Activated CD4-positive, CD25-positive, alpha-beta regulatory T cell treated with anti-CD3 and anti-CD28 coated beads, Interleukin-2, amount 50 U/mL, for 72 hours (primary cell): ENCODE results near the gene IRX3.

ENCODE experiments used
- DNase-seq: peaks from one replicate; pipeline ENCODE4 v3.0.0; 2021

The IRX3 gene

GRCh38 chr16:54290833-54291655, 4.5 kb upstream of the IRX3 start:
- DNase-seq = no peak

- DNase-seq = no peak
These were observed 3.6 kb upstream of the IRX3 start for GRCh38 chr16:54289945-54290832.

DNA sequence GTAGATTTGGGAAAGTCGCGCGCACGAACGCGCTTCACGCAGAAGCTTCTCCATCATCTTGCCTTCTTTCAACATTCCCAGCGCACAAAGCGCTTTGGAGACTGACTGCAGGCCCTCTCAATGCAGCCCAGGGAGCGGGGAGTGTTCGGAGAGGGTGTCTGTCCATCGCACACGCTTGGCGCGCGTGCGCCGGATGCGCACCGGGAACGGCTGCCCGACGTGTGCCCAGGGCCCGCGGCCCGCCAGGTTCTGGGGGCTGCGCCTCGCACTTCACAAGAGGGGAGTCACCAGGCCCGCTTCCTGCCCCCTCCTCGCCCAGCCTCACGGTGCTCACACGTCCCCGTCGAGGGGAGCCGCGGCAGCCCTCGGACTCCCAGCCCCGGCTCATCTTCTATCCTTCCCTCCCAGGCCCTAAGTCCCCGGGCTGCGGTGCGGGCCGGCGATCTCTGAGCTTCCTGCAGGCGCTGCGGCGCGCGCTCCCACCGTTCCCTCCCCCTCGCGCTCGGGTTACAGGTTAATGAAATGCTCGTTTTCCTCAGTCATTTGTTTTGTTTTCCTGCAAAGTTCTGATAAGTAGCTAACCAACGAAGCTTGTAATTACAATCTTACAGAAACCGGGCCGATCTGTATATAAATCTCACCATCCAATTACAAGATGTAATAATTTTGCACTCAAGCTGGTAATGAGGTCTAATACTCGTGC, 2.8 kb upstream of the IRX3 start:
- DNase-seq = no peak

DNA sequence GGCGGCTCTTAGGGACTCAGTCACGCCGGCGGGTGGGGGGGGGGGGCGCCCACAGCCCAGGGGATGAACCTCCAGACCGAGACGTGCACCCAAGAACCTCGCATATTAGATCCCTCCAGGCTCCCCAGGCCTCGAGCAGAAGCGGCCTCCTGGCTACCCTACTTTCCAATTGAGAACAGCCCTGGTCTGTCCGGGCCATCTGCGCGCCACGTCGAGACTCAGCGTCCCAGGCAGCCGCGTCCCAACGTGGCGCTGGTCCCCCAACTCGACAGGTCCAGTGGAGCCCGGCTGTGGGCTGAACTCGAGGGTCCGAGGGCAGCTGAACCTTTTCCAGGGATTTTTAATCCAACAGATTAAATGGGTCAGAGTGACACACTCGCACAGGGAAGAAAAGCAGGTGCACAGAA, 2.3 kb upstream of the IRX3 start:
- DNase-seq = no peak

- no peak for DNase-seq
These were observed 1.6 kb upstream of the IRX3 start for GRCh38 chr16:54288030-54288834.

DNA sequence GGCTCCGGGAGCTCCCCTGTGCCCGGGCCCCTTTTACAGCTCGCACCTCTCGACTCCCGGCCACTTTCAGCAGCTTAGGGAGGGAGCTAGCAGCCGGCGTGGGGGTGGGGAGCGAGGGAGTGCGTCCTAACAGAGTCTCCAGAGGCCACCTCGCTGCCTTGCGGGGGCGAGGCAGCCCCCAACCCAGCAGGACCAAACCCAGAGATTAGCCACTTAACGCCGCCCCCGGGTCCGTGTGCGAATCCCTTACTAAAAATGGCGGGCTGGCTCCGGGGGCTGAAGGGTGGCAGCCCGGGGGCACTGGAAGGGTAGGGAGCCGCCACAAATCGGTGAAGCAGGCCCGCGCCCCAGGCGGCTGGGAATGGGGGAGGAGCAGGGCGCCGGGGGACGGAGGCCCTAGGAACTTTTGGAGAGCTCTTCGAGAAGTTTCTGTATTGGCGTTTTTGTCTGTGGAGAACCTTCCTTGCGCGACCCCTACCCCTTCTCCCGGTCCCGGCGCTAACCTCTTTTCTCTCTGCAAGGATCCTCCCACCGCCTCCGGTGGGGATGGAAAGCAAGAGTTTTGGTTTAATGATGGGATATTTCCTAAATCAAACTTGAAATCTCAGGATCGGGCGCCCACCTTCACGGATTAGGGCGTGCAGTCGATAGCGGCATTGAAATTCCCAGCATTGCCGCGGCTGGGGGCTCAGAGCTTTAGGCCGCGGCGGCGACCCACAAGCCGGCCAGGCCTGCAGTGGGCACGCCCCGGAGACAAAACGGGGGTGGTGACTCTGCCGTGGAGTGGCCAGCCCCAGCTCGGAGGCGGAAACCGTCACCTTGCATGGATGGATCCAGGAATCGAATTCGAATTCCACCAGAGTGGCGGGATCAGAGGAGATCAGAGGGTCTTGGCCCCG, 793 bp upstream of the IRX3 start:
- no peak for DNase-seq

- DNase-seq = no peak
These were observed 559 bp downstream of the IRX3 start for GRCh38 chr16:54286090-54286365.

GRCh38 chr16:54285414-54286089, 1.0 kb downstream of the IRX3 start:
- DNase-seq = no peak

GRCh38 chr16:54284931-54285413, 1.6 kb downstream of the IRX3 start:
- DNase-seq = no peak

- DNase-seq = no peak
These were observed 2.2 kb downstream of the IRX3 start for GRCh38 chr16:54284319-54284930.

DNA sequence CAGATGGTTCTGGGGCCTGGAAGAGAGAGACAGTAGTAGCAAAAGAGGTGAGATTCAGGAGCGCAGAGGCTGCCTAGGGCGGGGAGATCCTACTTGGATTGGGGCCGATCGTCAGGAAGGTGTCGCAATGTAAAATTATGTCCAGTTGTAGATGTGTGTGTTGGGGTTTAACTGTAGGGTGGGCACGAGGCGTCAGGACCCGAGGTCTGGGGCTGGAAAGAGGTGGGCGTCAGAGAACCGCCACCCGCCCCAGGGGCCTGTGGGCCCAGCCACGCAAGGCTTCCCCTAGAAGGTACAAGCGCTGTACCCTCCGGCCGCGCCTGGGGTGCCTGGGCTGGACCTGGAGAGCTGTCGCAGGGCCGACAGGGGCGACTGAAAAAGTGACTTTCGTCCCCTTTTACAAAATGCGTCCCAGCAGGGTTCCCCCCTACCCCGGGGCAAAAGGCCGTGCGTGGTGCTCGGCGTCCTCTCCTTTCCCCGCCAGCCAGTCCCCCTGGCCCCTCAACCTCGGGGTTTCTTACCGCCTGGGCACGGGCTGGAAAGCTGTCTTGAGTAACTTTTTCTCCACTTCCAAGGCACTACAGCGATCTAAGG, 2.8 kb downstream of the IRX3 start:
- DNase-seq = no peak

DNA sequence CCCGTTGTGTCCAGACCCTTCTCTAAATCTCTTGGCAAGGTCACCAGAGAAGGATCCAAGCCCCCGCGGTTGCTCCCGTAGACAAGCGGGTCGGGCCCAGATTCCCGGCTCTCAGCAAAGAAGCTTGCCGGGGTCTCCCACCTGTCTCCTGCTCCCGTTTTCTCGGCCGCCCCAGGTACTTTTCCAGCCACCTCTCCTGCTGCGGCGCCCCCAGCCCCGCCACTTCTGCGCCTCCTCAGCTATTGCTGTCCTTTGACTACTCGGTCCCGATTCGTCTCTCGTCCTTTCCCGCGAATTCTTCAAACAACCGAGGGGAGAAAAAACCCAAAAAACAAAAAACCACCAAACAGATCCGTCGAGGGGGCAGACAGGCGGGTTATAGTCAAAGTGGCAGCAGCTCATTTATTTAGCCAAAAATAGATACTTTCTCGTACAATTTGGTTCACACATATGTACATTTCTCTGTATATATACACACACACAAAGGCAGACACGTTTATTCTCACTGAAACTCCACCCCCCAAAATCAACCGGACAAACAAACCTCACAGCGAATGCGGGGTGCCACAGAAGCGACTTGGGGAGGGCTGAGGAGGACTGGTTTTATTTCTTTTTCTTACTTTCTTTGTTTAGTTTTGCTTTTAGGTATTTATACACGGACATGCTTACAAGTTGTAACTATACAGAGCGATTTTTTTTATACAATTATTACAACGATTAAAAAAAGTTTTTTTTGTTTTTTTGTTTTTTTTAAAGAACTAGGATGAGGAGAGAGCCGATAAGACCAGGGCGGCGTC, 3.5 kb downstream of the IRX3 start:
- no peak for DNase-seq

DNA sequence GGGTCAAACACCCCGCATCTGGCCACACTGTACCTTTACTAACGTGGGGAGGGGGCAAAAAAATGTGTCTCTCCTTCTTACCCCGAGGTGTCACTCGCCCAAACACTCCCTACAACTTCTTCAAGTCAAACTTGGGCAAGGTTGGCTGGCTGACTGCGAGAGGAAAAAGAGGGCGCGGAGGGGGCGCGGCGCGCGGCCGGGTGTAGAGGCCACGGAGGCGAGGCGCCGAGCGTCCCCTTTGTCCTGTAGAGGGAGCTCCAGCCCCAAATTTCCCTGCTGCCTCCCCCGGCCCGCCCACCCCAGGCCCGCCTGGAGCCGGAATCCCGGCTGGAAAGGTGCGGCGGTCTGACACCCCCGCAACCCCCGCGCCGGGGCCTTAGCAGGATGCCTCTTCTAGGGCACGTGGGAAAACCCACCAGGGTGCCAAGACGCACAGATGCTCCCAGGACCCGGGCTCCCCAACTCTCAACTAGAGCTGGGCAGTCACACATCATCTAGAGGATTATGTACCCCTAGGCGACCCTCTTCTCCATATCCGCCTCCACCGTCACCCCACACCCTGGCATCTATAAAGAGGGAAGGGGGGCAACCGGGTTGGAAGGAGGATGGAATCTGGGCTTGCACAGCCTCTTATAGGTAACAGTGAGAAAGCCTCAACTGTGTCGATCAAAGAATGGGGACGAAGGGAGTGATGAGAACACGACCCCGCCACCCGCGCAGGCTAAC, 4.2 kb downstream of the IRX3 start:
- no peak for DNase-seq

GRCh38 chr16:54281535-54282201, 4.9 kb downstream of the IRX3 start:
- DNase-seq = no peak

GRCh38 chr16:54280751-54281150, 5.8 kb downstream of the IRX3 start:
- no peak for DNase-seq

GRCh38 chr16:54277845-54278703, 8.5 kb downstream of the IRX3 start:
- DNase-seq = no peak

- no peak for DNase-seq
These were observed 10.6 kb downstream of the IRX3 start for GRCh38 chr16:54275956-54276355.
